ENCODE results near the gene RNF125. TPM values are rescaled to one million over a fixed set of nuclear protein-coding genes. Genes with fewer than 3 reads are reported as not detected.

RNF125 gene
- total RNA-seq, 1 donor from 2014 or later, result 8.6 TPM

Other genes with a start within 250 kb of the RNF125 start
- 6.8 TPM for gene TRAPPC8, start 75.7 kb upstream of the RNF125 start, total RNA-seq
- gene RNF138, start 73.0 kb downstream of the RNF125 start, total RNA-seq, result not detected
- not detected for gene MEP1B, start 171.2 kb downstream of the RNF125 start, total RNA-seq